Ammon's horn (tissue), 1 donor: Measurements from ENCODE around the gene LINC01488.

Source experiments
- DNase-seq: peaks from one replicate; pipeline ENCODE4 v3.0.0-alpha.2; 2016; ENCODE audit warnings: low spot score

The LINC01488 gene

DNA sequence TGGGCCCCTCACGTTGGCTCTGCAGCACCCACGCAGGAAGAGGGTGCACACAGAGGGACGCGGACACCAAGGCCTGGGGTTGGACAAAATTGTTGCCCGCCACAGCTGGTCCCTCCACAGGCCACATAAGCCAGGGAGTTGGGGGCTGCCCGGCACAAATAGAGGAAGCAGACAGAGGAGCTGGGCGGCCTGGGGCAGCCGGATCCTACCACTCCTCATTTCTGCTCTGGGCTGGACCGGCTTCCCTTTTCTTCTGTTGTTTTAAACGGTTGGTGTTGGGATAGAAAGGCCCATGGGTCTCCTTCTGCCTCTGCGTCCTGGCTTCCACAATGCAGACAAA is 36.4 kb upstream of the LINC01488 start:
- DNase-seq: peak; percentile 29

DNA sequence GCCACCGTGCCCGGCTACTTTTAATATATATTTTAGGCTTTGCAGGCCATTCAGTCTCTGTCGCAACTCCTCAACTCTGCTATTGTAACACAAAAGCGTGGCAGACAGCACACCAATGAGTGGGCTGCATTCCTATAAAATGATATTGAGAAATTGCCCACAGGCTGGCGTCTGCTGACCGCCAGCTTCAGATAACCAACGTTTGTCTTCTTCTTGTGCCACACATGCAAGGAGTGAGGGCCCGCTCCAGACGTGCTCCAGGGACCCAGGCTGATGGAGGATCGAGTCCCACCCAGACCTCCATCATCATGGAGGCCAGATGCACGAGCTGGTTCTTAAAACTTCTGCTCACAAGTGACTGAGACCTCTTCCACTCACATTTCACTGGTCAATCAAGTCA is 35.4 kb upstream of the LINC01488 start:
- peak; percentile 14 for DNase-seq

DNA sequence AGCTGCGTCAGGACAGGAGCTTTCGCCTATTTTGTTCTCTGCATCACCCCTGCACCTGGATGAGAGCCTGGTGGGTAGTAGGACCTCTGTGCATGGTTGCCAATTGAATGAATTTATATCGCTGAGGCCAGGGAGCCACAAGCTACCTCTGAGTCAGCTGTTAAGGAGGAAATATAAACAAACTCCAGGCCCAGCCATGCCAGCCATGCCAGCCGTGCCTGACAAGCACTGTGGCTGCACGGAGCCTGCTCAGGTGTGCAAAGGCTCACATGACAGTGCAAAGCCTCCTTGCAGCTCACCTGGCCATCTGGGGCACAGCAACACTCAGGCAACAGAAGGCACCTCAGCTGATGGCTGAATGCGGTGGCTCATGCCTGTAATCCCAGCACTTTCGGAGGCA is 33.7 kb upstream of the LINC01488 start:
- DNase-seq: no peak

DNA sequence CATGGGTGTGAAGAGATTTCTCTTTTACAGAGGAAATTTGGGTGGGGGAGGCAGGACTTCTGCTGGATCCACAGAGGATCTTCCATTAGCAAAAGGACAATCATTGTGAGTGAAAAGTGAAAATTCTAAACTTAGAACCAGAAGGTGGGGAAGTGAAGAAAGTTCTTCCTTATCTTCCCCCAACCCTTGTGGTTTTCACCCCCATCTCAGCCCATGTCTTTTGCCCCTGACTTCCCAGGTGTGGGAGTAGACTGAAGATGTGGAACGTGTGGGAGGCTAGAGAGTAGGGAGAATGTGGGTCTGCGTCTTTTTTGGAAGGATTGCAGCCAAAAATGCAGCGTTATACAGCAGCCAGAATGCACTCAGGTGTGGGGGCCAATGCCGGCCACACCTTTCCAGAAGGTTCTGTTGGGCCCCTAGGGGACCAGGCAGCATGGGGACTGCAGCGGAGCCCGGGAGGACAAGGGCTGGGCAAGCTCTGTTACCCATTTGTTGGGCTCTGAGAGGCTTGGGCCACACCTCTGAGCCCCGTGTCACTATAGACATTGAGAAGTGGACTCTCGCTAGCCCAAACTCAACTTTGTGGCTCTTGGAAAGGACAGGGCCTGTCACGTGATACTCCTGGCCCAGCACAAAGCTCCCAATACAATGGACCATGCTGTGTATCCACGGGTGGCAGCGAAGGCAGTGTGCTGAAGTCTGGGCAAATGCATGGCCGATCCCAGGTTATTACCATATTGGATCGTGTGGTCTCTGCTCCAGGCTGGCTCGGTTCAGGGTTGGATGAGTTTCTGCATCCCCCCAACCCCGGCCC is 32.8 kb upstream of the LINC01488 start:
- DNase-seq: no peak

DNA sequence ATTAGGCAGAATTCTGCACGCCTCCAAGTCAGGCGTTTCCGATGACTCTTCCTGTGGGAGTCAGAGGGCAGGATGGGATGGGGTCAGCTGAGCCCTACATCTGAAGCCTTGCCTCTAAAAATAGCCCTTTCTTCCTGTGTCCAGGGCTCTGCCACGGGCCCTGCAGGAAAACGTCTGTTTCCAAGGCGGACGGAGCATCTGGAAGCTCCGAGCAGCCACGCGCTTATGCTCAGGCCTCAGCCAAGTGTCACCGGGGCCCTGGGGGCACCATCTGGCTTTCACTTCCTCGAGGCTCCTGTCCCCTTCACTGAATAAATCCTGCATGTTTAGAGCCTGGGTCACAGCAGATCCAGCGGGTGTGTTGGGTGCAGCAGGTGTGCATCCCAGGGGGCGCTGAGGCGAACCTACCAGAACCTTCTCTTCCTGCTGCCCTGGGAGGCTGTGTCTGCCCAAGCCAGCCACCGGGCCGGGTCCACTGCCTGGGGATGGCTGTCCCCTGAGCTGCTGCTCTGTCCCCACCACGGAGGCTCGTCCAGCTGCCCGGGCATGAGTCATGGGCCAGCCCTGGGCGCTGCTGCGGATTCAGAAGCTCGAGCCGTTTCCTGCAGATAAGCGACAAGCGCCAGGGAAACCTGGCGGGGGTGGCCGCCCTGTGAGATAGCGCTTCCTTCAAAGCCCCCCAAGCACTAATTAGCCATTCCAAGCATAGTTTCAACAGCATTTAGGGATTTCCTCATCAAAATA is 32.0 kb upstream of the LINC01488 start:
- peak; percentile 58 for DNase-seq

DNA sequence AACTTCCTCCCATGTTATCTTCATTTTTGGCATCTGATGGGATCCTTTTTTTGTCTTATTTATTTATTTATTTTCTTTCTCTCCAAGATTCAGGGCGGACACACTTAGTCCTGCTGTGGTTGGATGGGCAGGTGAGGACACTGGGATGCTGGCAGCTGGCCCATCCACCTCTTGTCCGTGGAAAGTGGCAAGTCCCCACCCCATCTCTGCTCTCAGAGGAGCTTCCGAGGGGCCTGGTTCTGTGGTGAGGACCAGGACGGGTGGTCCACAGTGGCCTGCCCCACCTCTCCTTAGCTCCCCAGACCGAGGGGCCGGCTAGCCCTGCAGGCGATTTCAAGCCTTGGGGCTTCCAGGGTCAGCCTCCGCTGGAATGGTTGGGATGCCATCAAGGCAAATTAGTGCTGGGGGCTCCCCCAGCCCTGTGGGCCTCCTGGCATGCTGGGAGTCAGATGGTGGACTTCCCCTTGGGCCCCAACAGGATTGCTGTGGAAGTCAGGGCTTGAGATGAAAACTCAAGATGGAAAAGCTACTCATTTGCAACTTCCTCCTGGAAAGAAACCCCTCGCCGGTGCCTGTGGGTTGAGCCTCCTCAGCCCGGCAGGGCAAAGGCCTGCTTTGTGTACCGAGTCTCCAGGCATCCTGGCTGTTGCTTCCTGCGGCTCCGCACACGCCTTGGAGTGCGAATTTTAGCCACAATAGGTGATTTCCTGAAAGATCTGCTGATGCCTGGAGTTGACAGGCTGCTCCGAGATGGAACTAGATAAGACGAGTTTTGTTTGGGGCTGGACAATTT is 31.2 kb upstream of the LINC01488 start:
- no peak for DNase-seq

DNA sequence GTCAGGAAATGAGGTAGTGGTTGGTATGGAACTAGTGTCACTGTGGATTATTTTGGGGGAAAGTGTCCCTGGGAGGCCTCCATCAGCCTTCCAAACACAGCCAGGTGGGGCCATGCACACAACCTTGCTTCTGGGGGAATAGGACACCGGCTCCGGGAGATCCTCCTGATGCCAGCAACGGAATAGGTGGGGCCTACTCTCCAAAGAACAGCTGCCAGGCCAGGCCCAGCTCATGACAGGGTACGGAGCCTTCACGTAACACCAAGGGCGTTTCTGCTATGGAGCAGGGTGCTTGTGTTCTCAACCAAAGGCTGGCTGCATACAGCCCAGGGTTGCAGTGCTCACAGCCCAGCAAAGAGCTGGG is 30.6 kb upstream of the LINC01488 start:
- DNase-seq: no peak

DNA sequence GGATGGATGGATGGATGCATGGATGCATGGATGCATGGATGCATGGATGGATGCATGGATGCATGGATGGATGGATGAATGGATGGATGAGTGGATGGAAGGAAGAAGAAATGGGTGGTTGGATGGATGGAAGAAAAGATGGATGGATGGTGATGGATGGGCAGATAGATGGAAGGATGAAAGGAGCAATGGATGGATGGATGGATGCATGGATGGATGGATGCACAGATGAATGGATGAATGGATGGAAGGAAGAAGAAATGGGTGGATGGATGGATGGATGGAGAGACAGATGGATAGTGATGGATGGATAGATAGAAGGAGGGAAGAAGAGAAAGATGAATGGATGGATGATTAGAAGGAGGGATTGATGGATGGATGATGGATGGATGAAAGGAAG is 30.2 kb upstream of the LINC01488 start:
- DNase-seq: no peak

DNA sequence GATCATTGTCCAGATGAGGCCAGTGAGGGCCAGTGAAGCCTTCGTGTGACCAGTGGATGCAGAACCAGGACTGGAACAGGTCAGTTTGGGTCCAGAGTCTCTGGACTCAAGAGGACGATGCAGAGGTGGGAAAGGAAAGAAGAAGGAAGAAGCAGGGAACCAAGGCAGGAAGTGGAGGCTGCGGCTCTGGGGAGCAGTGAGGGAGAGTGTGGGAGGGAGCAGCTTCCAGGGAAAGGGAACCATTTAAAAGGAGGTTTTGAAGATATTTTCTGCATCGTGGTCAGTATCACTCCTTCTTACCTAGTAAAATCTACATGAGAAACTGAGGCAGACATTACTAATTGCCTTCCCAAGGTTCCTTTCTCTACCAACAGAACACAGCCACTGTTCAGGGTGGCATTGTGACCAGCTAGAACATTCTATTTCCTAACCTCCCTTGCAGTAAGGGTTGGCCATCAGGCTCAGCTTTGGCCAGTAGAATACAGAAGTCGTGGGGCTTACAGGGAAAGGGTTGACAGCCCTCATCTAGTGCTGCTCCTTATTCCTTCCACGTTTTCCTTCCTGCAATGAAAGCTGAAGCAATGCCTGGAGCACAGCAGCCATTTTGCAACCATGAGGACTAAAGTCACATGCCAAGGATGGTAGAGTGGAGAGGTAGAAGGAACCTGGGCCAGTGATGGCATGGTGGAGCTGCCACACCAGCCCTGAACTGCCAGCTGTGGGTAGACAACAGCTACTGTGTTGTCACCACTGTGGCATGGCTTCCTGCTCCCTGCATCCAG is 29.1 kb upstream of the LINC01488 start:
- no peak for DNase-seq

DNA sequence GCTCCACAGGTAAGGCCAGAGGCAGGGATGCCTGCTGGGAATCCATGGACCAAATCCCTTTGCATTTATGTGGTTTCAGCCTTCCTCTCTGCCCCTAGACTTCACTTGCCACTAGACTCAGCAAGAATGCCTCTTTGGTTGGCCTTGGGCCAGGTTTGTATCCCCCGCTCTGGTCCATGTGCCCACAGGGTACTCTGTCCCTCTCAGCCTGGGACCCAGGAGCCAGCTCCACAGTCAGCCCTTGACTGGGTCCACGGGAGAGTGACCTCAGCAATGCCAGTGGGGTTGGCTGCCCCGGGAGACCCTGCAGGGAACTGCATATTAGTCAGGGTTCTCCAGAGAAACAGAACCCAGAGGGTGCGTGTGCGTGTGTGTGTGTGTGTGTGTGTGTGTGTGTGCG is 28.3 kb upstream of the LINC01488 start:
- no peak for DNase-seq

DNA sequence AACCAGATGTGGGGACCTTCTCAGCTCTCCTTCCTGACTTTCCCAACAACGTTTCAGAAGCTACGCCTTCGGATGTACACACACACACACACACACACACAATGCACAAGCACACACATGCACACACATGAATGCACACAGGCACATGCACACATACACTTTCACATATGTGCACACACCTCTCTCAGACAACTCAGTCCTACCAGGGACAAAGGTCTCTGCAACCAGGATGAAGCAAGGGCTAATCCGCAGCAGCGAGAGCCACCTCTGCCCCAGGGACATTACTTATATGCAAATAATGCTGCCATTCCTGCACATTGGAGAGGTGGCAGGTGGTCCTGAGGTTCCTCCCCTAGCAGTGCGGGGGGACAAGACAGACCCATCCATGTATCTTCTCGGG is 27.4 kb upstream of the LINC01488 start:
- no peak for DNase-seq

DNA sequence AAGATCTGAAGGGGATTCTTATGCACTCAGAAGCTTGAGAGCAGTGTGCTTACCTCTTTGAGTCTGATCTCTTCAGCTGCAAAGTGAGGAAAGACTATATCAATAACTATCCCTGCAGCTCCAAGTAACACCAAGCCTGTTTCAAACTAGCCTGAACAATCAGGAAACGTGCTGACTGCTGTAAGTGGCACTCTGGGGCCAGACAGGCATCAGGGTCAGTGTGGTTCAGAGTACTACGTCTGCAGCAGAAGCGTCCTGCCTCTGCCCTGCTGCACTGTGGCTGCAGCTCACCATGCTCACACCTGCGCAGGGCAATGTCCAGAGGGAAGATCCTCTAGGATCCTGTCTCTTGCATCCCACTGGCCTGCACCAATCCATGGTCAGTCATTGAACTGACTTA is 25.5 kb upstream of the LINC01488 start:
- no peak for DNase-seq

DNA sequence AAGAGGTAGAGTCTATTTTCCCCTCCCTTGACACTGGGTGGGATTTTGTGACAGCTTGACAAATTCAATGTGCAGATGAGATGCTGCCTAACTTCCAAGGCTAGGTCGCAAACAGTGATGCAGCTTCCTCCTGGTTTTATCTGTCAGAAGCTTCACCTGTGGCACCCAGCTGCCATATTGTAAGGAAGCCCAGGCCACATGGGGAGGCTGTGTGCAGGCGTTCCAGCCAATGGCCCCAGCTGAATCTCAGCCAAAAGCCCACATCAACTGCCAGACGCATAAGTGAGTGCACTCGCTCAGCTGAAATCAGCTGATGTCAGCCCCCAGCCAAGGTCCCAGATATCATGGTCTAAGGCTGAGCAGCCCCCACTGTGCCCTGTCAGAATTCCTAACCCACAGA is 24.8 kb upstream of the LINC01488 start:
- no peak for DNase-seq

DNA sequence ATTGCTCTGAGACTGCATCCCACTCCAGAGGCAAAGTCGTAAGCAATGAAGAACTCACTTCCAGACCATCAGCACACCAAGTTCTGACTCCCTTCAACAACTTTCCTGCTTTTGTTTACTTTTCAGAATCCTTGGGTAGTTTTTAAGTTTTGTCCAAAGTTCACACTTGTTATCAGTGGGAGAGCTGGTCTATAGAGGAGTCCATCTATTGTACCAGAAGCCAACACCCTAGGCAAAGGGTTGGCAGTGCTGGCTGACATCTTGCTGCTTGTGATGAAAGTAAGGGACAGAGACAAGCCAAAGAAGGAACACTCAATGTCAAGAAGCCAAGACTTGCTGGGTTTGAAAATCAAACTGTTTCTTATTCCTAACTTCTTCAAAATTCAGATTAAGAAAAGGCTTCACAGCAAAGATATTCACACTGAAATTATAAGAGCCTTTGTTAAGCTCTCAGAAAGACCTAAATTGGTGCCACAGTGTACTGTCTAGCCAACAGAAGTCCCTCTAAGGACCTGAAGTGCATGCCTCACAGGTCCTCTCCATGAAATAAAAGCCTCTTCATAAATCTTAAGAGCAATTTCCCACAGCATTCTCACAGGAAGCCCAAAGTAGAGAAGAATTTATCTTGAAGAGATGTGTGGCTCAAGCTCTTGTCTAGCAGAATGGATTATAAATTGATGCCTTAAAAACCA is 21.5 kb upstream of the LINC01488 start:
- no peak for DNase-seq

DNA sequence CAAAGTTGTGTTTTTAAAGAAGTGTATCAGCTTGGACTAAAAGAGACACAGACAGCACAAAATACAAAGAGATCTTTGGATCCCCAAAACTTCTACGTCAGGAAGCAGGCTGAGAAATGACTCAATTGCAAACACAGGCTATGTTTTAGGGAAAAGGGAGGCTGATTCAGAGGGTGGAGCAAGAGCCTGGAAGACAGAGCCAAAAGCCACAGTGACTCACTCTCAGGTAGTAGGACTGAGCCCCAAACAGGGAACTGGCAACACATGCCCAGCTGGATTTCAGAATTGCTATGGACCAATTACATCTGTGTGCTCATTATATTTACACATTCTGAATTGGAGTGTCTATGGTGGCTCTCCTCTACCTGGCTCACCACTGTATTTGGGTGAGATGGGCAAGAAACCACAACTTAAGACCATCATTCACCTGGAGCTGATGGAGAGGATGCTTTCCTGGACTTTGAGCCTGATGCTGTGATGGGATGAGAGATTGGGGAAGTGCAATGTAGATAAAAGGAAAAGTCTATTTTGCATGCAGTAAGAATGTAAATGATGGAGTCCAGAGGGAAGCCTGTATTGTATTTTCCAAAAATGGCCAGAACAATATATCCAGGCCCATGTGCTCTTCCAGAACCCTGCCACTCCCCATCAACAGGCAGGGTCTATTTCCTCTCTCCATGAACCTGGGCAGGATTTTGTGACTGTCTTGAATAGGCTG is 20.8 kb upstream of the LINC01488 start:
- DNase-seq: no peak

DNA sequence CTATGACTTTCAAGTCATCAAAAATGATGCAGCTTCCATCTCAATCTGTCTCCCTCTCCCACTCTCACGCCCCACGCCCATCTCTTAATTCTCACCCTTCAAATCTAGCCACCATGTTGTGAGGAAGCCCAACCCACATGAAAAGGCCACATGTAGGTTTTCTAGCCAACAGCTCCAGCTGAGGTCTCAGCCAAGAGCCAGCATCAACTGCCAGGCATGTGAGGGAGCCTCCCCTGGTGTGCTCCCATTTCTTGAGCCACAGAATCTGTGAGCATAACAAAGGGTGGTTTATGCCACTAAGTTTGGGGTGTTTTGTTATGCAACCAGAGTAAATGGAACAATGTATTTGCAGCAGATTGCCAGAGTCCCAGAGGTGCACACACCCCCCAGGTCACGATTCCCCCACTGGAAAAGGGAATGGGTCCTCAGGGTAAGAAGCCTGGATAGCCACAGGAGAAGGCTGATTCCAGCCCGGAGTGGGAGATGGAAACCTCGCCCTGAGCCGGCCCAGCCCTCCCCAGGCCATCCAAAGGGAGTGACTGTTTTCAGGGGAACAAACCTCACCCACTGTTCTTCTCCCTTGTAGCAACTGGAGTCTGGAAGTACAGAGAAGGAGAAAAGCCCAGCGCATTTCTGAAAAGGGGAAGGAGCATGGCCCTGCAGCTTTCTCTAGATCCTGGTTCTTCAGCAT is 20.0 kb upstream of the LINC01488 start:
- DNase-seq: no peak

DNA sequence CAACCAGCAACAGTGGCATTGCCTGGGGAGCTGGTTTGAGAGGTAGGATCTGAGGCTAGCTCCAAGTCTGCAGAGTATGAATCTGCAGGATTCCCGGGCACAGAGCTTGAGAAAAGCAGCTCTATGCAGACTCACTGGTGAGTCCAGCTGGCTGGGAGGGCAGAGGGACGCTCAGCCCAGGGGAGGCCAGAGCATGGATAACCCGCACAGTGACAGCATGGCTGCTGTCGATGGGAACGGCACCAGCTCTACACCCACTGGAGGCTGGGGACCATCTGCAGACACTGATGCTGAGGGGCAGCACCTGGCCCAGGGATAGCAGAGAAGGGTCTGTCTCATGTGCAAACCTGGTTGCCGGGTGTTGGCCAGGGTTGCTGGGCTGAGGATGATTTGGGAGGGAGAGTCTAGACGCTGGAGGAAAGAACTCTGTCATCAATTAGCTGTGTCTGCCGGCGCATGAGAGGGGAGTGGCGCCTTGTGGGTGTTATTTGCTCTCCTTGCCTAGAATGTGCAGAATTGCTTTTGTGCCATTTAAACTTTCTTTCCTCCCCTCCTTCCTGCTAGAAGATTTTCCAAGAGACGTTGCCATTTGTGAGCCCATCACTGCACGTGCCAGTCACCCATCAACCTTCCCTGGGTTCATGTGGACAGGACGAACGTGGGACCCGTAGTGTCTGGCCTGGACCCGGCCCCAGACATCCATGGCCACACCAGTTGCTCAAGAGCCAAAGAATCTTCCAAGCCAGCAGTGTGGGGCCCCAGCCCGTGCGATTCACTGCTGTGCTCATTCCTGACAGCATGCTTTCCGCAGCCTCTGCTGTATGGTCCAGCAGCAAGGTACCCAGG is 19.1 kb upstream of the LINC01488 start:
- DNase-seq: no peak

DNA sequence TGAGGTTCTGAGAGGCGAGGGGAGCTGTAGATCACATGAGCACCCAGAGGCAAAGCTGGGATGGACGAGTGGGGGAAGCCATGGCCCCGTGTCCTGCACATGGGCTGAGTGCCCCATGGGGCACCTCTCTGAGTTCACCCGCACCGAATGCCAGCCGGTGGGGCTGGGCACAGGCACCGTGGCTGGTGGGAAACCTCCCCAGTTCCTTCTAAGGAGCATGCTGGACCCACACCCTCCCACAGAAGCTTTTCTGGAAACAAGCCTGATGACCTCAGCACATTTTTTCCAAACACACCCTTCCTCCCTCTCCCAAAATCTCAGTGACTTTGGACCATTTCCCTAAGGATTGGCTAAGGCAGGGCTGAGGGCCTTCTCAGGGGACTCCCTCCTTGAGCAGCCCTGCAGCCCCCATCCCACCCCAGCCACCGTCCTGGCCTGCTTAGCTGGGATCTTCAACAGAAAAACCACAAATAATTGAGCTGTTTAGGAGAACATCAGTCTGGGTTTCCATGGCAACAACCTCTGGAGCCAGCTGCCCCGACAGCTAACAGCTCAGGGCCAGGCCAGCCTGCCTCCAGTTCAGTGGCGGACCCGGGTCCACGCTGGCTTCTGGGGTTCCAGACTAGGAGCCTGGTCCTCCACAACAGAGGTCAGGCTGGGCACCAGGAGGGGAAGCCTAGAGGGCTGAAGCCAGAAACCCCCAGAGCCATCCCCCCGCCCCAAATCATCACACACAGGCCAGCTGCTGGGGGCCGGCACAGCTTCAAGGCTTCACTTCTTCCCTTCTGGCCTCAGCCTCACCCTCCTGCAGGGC is 18.1 kb upstream of the LINC01488 start:
- DNase-seq: no peak
